Psoas muscle (tissue), 8 donors: ENCODE measurements around the gene LAP3. TPM values are rescaled to one million over a fixed set of nuclear protein-coding genes. Genes with fewer than 3 reads are reported as not detected.
A peak's percentile ranks its signal among the peaks of the same experiment; 100 is the strongest.

Experiments used
- ATAC-seq, 4 donors: fragments of 200-7000 bp; cut with Tn5 transposase; one replicate each; pipeline ENCODE4 v1.9.1; 2020; ENCODE audit warnings: moderate library complexity in 3 of 4, mild to moderate bottlenecking in 2 of 4
- DNase-seq, 2 donors: peaks; one replicate each; pipeline ENCODE4 v3.0.0-alpha.2; 2020
- H3K27ac ChIP-seq: fragments of 200-600 bp; one replicate; pipeline ENCODE4 v1.8.0; 2022
- H3K27me3 ChIP-seq, 3 donors: fragments of 200-600 bp in 1 of 3; one replicate each; pipeline versions ENCODE4 v1.6.1 to v1.8.0; 2013 to 2022; ENCODE audit warnings: low read length in 2 of 3, mild to moderate bottlenecking in 2 of 3, moderate library complexity in 1 of 3; ENCODE audit not compliant: insufficient read depth in 3 of 3
- H3K36me3 ChIP-seq, 2 donors: fragments of 200-600 bp in 1 of 2; one replicate each; pipeline versions ENCODE4 v1.6.1 to v1.8.0; 2013 to 2022; ENCODE audit warnings: low read depth in 1 of 2, mild to moderate bottlenecking in 1 of 2, moderate library complexity in 1 of 2; ENCODE audit not compliant: insufficient read depth in 1 of 2
- H3K4me1 ChIP-seq: fragments of 200-600 bp; one replicate; pipeline ENCODE4 v1.8.0; 2022
- H3K4me3 ChIP-seq: fragments of 200-600 bp; one replicate; pipeline ENCODE4 v1.8.0; 2022; ENCODE audit warnings: mild to moderate bottlenecking
- H3K9me3 ChIP-seq: fragments of 200-600 bp; one replicate; pipeline ENCODE4 v1.8.0; 2022
- WGBS, 3 donors: extraction: QIAGEN DNeasy Blood & Tissue Kit; methylation state at CpG; one replicate each; pipeline versions ENCODE4 v1.1.6 to v1.1.7; 2013; 5-methylcytosine and 5-hydroxymethylcytosine counted together
- intact Hi-C, 2 donors: fragments of 100-400 bp; cut with DNase I; formaldehyde crosslinking; loops; one replicate each; pipeline versions ENCODE4 v1.11.0 to v1.14.2; 2022
- polyA plus RNA-seq, 3 donors: library from polyadenylated mRNA; stranded (reverse); fragments of 200-250 nt; gene quantifications; one replicate each; pipeline ENCODE4 v1.2.3, GENCODE V29; 2013
- total RNA-seq, 4 donors: library from RNA; stranded (reverse); fragmentation: NEBNext Ultra II Directional in 2 of 4; extraction: Animal tissue kit (Norgen Biotek cat#: 25700) in 2 of 4; gene quantifications; one replicate each; pipeline versions ENCODE4 v1.2.1 to v1.2.4, GENCODE V29; 2021 to 2023
- TF ChIP-seq, protein P1 (sequence below): fragments of 200-600 bp; IDR thresholded peaks from one replicate; pipeline ENCODE4 v1.8.0; 2022; ENCODE audit warnings: antibody characterized with exemption
- donor health status: healthy with polysubstance abuse.
- donor health status: DM: no; HTN: no; CAD: no; lungs with moderate emphysema.
- donor health status: Bipolar disorder and iron deficiency.
- donor health status: healthy.
- donor health status: DM: yes; HTN: yes; CAD: no.
- donor health status: DM: no; HTN: no; CAD: no.
- donor health status: DM: no; HTN: no; CAD: no.
- donor health status: DM: yes; HTN: yes; CAD: no.

The LAP3 gene
- total and polyA plus RNA-seq, 7 donors, result 44.6 to 82.4 (median 61.4) TPM

DNA sequence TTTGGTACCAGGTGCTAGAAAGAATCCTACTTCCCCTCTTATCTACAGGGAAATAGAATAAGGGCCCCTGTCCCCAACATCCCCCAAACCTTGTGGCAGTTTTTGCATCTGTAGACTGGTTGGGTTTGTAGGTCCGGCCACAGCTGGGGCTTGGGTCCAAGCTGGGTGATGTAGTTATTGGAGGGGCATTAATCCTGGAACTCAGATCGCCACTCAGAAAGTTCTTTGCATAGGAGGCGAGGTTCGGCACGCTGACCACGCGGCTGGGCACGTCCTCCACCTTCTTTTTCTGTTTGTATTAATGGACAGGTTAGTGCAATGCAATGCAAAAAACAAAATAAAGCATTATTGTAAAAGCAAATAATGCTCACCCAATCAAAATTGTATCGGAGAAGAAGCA is 56.6 kb downstream of the LAP3 start:
- Histone ChIP-seq H3K27me3 (no peaks in the 10 kb centered on the region), H3K4me1 (no peaks in the 10 kb centered on the region), H3K9me3 (no peaks in the 10 kb centered on the region), H3K27ac (no peak overlapping the region), H3K4me3 (no peak overlapping the region), H3K36me3 (peaks cover 14 to 86% of the 10 kb centered on the region in 2 donors)
- TF ChIP-seq, protein P1, sequence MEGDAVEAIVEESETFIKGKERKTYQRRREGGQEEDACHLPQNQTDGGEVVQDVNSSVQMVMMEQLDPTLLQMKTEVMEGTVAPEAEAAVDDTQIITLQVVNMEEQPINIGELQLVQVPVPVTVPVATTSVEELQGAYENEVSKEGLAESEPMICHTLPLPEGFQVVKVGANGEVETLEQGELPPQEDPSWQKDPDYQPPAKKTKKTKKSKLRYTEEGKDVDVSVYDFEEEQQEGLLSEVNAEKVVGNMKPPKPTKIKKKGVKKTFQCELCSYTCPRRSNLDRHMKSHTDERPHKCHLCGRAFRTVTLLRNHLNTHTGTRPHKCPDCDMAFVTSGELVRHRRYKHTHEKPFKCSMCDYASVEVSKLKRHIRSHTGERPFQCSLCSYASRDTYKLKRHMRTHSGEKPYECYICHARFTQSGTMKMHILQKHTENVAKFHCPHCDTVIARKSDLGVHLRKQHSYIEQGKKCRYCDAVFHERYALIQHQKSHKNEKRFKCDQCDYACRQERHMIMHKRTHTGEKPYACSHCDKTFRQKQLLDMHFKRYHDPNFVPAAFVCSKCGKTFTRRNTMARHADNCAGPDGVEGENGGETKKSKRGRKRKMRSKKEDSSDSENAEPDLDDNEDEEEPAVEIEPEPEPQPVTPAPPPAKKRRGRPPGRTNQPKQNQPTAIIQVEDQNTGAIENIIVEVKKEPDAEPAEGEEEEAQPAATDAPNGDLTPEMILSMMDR, result no peak
- intact Hi-C loops, result loop anchor here in 1 of 2 donors (10.0 kb wide), 1 partner anchor 59 kb away; the partner anchor contains the start of gene LAP3
- ATAC-seq (no peak), DNase-seq (peak in 1 of 2 donors; percentile 19)
- 93 to 98% (median 96%) methylated on average over 9 of the region's 9 CpGs for WGBS, 3 donors

DNA sequence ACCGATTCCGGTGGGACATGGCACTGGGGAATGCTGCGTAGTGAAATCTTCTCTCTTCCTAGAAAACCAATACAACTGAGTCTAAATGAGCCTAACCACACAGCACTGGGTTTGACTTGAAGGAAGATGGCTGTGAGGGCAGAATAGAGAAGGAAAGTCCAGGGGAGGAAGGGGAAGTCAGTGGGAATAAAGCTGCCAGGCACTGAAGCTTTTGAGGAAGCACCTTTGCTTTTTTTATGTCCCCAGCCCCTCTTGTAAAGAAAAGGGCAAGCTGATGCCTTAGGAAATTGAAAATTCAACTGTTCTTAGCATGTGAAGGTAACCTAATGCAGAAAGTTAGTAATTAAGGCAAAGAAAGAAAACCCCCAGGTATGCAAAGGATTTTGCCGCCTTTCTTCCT is 58.1 kb downstream of the LAP3 start:
- no peaks in the 10 kb centered on the region for H3K27me3 ChIP-seq
- no peak for DNase-seq
- ATAC-seq, result no peak
- H3K27ac ChIP-seq, result no peak overlapping the region
- intact Hi-C loops, result loop anchor here (5.0 to 10.0 kb wide), 3 partner anchors 60 to 172 kb away; partner anchors contain the start of gene LAP3 (in 1 of the 2)
- no peaks in the 10 kb centered on the region for H3K9me3 ChIP-seq
- peaks cover 14 to 71% of the 10 kb centered on the region in 2 donors for H3K36me3 ChIP-seq
- no peaks in the 10 kb centered on the region for H3K4me1 ChIP-seq
- 96 to 98% (median 98%) methylated on average over 4 of the region's 4 CpGs for WGBS, 3 donors
- no peak overlapping the region for H3K4me3 ChIP-seq
- TF ChIP-seq, protein P1, result no peak

DNA sequence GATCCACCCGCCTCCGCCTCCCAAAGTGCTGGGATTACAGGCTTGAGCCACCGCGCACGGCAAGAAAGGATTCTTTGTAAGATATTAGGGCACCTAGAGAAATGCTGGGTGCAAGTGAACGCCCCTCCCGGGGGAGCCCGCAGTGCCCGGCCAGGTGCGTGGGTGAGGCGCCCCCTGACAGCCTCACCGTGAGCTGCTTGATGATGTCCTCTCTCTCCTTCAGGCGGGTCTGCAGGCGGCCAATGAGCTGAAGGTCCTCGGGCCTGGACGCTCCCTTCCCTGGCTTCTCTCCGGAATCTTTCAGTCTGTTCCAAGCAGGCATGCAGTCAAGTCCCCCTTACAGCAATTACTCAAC is 59.3 kb downstream of the LAP3 start:
- Histone ChIP-seq H3K9me3 (no peaks in the 10 kb centered on the region), H3K4me1 (no peaks in the 10 kb centered on the region), H3K27ac (no peak overlapping the region), H3K27me3 (no peaks in the 10 kb centered on the region), H3K36me3 (peaks cover 12 to 60% of the 10 kb centered on the region in 2 donors), H3K4me3 (no peak overlapping the region)
- intact Hi-C loops, result loop anchor here (2.0 to 10.0 kb wide), 4 partner anchors 62 to 171 kb away; partner anchors contain the start of gene LAP3 (in 1 of the 2)
- WGBS, 3 donors, result 82 to 90% (median 87%) methylated on average over 16 to 17 of the region's 17 CpGs
- peak in 1 of 2 donors; percentile 46 for DNase-seq
- TF ChIP-seq, protein P1, result no peak
- peak in 3 of 4 donors; percentile 14 to 26 (median 25) for ATAC-seq

DNA sequence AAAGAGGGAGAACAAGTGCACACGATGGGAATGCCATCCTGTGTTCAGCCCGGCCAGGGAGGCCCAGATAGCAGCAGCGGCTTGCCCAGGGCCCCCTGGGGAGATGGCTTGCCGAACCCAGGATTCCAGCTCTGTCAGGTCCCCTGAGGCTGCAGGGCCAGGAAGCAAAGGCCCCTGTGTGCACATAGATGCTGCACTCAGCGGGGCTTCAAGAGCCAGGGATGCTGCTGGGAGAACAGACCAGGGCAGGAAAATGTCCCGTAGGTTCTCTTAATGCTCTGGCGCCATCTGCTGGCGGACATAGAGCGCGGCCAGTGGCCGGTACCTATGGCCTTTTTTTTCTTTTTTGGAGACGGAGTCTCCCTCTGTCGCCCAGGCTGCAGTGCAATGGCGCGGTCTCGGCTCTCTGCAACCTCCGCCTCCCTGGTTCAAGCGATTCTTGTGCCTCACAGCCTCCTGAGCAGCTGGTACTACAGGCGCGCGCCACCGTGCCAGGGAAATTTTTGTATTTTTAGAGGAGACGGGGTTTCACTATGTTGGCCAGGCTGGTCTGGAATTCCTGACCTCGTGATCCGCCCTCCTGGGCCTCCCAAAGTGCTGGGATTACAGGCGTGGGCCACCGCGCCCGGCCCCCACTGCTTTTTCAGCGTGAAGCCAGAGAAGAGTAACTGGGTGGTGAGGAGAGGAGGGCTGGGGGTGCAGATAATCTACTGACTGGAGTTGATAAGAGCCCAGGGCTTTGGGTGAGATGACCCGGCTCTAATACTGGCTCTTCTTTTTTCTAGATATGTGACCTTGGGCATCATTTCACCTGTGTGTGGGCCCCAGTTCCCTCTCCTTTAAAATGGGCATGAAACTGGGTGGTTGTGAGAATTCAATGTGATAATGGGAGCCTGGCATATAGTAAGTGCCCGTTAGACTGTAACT is 60.0 kb downstream of the LAP3 start:
- H3K27me3 ChIP-seq, result no peaks in the 10 kb centered on the region
- no peak overlapping the region for H3K4me3 ChIP-seq
- H3K36me3 ChIP-seq, result peaks cover 12 to 53% of the 10 kb centered on the region in 2 donors
- H3K4me1 ChIP-seq, result no peaks in the 10 kb centered on the region
- intact Hi-C loops, result loop anchor here (2.0 to 10.0 kb wide), 4 partner anchors 62 to 170 kb away; partner anchors contain the start of gene LAP3 (in 1 of the 2)
- WGBS, 3 donors, result 47 to 65% (median 52%) methylated on average over 29 to 32 of the region's 32 CpGs
- no peak overlapping the region for H3K27ac ChIP-seq
- TF ChIP-seq, protein P1, result peak; percentile 92
- peak; percentile 81 to 88 (median 84) for ATAC-seq
- DNase-seq, result peak; percentile 78 to 89
- no peaks in the 10 kb centered on the region for H3K9me3 ChIP-seq
